HG03342 (cell line): Measurements from ENCODE around the gene ZSWIM8.
"Not testable (repeated sequence)": the region's sequence is repeated elsewhere in the genome, so short reads cannot be mapped to it uniquely, and the experiment has no call there.

ENCODE experiments used
- ATAC-seq: cut with Tn5 transposase; IDR thresholded peaks from one replicate; pipeline ENCODE4 v1.9.1; 2021; ENCODE audit warnings: mild to moderate bottlenecking, moderate library complexity; ENCODE audit not compliant: unreplicated experiment

Gene ZSWIM8

GRCh38 chr10:73793456-73793855 lies 8.1 kb downstream of the ZSWIM8 start:
- no peak for ATAC-seq

- not testable (repeated sequence) for ATAC-seq
These were observed 10.1 kb downstream of the ZSWIM8 start for GRCh38 chr10:73795491-73795890.

- ATAC-seq, result not testable (repeated sequence)
These were observed 10.6 kb downstream of the ZSWIM8 start for GRCh38 chr10:73796035-73796434.

DNA sequence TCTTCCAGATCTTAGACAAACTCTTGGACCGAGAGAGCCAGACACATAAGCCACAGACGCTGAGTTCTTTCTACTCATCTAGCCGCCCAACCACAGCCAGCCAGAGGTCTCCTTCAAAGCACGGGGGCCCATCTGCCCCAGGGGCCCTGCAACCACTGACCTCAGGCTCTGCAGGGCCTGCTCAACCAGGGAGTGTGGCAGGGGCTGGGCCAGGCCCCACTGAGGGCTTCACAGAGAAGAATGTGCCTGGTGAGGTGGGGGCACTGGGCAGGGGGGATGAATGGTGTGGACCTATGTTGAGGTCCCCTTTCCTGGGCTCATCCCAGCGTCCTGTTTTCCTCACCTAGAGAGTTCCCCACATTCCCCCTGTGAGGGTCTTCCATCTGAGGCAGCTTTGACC lies 11.4 kb downstream of the ZSWIM8 start:
- no peak for ATAC-seq

DNA sequence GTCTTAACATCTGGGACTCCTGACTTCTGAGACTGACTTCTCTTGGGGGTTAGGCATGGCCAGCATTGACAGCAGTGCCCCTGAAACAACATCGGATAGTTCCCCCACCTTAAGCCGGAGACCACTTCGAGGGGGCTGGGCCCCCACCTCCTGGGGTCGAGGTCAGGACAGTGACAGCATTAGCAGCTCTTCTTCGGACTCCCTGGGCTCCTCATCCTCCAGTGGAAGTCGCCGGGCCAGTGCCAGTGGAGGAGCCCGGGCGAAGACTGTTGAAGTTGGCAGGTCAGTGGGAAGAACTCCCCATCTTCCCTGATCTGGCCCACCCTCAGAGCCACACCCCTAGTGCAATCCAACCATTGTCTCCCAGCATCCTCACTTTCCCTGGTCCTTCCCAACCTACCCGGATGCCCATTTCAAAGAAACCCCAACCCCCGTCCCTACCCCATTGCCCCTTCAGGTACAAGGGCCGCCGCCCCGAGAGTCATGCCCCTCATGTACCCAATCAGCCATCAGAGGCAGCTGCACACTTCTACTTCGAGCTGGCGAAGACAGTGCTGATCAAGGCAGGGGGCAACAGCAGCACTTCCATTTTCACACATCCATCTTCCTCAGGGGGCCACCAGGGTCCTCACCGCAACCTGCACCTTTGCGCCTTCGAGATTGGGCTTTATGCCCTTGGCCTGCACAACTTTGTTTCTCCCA lies 12.1 kb downstream of the ZSWIM8 start:
- no peak for ATAC-seq

- ATAC-seq, result no peak
These were observed 12.7 kb downstream of the ZSWIM8 start for GRCh38 chr10:73798087-73798486.

DNA sequence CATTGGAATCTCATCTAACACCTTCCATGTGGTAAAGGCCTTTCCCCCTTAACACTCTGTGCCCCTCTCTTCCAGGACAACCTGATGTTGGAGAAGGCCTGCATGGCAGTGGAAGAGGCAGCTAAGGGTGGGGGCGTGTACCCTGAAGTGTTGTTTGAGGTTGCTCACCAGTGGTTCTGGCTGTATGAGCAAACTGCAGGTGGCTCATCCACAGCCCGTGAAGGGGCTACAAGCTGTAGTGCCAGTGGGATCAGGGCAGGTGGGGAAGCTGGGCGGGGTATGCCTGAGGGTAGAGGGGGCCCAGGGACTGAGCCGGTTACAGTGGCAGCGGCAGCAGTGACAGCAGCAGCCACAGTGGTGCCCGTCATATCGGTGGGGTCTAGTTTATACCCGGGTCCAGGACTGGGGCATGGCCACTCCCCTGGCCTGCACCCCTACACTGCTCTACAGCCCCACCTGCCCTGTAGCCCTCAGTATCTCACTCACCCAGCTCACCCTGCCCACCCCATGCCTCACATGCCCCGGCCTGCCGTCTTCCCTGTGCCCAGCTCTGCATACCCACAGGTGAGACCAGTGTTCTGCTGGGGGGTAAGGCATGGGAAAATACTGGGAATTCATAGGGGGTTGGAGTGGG lies 13.6 kb downstream of the ZSWIM8 start:
- ATAC-seq, result no peak

- ATAC-seq, result no peak
These were observed 14.6 kb downstream of the ZSWIM8 start for GRCh38 chr10:73799899-73800559.

DNA sequence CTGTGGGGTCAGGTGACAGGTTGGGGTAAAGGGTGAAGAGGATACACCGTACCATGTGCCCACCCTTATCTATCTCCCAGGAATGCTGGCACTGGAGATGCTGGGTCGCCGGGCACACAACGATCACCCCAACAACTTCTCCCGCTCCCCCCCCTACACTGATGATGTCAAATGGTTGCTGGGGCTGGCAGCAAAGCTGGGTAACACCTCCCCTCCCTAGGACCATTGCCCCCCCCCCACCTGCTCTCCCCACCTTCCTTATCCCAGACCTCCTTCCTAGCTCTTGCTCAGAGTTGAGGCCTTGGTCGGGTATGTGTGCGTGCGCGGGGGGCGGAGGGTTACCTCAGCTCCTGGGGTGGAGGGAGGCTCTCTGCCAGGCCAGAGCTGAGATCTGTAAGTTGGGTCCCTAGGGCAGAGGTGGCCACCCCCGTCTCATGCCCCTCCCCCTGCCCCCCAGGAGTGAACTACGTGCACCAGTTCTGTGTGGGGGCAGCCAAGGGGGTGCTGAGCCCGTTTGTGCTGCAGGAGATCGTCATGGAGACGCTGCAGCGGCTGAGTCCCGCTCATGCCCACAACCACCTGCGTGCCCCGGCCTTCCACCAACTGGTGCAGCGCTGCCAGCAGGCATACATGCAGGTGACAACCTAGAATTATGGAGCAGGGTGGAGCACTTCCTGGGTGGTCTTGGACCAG lies 15.3 kb downstream of the ZSWIM8 start:
- no peak for ATAC-seq

DNA sequence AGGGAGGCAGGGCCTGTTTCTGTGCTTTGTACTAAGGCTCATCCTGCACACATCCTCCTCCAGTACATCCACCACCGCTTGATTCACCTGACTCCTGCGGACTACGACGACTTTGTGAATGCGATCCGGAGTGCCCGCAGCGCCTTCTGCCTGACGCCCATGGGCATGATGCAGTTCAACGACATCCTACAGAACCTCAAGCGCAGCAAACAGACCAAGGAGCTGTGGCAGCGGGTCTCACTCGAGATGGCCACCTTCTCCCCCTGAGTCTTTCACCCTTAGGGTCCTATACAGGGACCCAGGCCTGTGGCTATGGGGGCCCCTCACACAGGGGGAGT lies 15.8 kb downstream of the ZSWIM8 start:
- ATAC-seq, result no peak

GRCh38 chr10:73802276-73802991 lies 17.0 kb downstream of the ZSWIM8 start:
- no peak for ATAC-seq

DNA sequence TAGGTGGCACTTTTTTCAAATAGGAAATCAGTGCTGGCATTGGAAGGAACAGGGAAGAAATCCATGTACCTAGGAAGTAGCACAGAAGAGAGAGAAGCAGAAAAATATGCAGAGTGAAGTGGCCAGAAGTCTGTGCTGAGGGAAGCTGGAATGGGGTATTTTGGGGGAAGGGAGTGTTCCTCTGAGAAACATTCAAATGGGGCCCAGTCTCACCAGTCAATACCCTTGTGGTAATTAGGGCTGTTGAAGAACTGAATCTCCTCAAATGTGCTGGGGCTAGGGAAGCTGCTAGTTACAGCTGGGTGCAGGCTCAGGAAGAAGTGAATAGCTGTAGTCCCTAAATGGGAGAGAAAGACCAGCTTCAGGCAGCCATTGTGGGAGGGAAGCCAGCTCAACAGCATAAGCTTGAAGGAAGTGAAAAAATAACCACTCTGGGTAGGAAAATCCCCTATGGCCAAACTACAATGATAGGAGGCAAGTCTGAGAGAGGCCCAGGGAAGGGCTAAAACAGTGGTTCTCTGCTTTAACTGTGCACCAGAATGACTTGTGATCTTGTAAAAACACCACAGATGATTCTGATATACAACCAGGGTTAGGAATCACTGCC lies 18.4 kb downstream of the ZSWIM8 start:
- ATAC-seq, result no peak

GRCh38 chr10:73806176-73806950 lies 21.0 kb downstream of the ZSWIM8 start:
- no peak for ATAC-seq

GRCh38 chr10:73807471-73807870 lies 22.1 kb downstream of the ZSWIM8 start:
- no peak for ATAC-seq

GRCh38 chr10:73808021-73808815 lies 22.8 kb downstream of the ZSWIM8 start:
- ATAC-seq, result no peak

GRCh38 chr10:73809061-73809818 lies 23.8 kb downstream of the ZSWIM8 start:
- ATAC-seq, result no peak

GRCh38 chr10:73810358-73810734 lies 24.9 kb downstream of the ZSWIM8 start:
- no peak for ATAC-seq

DNA sequence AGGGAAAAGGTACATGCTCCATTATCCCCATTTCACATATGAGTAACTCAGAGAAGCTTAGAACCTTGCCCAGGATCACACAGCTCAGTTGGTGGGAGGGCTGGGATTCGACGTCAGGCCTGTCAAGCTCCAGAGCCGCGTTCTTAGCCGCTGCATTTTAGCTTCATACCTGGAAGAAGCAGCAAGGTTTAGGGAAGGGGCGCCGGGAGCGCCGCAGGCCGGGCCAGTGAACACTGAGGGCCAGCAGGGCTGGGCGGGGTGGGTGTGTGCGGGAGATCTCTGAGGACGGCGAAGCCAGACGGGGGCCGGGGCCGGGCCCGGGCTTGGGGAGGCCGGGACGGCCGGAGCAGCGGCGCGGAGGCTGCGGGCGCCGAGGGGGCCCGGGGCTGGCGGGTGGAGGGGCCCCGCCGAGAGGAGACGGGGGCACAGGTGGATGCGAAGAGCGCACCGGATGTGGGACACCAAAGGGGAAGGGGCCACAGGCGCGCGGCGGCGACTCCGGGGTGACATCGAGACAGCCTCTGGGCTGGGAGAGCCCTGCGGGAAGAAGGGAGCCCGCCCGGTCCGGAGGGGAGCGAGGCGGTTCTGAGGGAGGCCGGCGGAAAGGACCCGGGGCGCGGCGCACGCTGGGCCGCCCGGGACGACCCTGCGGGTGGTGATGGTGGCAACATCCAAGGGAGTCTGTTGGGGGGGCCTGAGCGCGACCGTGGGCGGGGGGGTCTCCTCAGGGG lies 25.5 kb downstream of the ZSWIM8 start:
- peak; percentile 22 for ATAC-seq
